ENCODE results near the gene ACVR2B. TPM values are rescaled to one million over a fixed set of nuclear protein-coding genes. Genes with fewer than 3 reads are reported as not detected.

Gene ACVR2B
- total RNA-seq, 1 donor from 2014 or later: 79.1 TPM

DNA sequence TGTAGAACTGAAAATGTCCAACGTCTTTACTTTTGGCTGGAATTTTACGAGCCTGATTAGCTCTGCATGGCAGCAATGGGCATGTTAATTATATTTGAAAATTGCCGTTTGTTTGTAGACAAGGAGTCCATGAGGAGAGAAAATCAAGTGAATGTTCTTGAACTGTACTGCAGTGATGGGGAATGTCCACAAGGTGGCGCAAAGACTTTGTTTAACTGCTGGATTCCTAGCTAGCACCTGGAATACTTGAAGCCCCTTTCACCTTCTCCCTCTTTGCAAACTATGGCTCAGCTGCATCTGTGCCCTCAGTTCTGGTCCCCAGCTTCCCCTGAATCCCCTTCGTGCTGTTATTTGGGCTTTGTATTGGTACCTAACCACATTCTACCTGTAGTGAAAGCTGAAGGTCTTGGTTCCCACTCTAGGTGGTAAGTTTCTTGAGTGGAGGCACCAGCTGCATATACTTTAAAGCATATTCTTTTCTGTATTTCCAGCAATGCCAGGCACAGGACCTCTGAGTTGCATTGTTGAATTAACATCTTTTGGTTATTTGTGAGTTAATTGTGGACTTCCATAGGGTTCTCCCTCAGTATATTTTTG lies 67.8 kb downstream of the ACVR2B start:
- Mint-ChIP-seq H3K36me3 (ENCODE audit: low read depth) (peaks cover 8% of the 10 kb centered on the region), H3K27ac (ENCODE audit: unreplicated experiment) (no peak overlapping the region), H3K4me3 (no peak overlapping the region), H3K27me3 (ENCODE audit: low read depth) (no peaks in the 10 kb centered on the region), H3K4me1 (no peaks in the 10 kb centered on the region), H3K9me3 (no peaks in the 10 kb centered on the region)
- peak; percentile 65 for DNase-seq (ENCODE audit: low read depth, low spot score)
- TF ChIP-seq, protein P1, sequence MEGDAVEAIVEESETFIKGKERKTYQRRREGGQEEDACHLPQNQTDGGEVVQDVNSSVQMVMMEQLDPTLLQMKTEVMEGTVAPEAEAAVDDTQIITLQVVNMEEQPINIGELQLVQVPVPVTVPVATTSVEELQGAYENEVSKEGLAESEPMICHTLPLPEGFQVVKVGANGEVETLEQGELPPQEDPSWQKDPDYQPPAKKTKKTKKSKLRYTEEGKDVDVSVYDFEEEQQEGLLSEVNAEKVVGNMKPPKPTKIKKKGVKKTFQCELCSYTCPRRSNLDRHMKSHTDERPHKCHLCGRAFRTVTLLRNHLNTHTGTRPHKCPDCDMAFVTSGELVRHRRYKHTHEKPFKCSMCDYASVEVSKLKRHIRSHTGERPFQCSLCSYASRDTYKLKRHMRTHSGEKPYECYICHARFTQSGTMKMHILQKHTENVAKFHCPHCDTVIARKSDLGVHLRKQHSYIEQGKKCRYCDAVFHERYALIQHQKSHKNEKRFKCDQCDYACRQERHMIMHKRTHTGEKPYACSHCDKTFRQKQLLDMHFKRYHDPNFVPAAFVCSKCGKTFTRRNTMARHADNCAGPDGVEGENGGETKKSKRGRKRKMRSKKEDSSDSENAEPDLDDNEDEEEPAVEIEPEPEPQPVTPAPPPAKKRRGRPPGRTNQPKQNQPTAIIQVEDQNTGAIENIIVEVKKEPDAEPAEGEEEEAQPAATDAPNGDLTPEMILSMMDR (conservative IDR thresholded peaks at IDR 0.05): peak; percentile 95

DNA sequence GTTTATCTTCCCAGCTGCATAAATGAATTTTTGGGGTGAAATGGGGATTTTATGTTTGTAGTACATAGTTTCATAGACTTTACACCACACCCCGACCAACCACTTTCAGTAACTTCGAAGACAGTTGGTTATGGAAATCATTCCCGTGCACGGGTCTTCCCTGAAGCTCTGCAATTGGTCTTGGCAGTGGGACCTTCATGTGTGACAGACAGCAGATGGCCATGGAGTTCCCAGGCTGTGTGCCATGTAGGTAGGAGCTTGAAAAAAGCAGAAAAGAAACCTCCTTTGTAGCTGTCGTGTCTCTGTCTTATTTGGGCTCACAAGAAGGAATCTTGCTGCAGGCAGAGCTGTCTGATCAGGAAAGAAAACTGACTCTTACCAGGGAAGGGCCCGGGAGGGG lies 68.3 kb downstream of the ACVR2B start:
- Mint-ChIP-seq H3K27ac (ENCODE audit: unreplicated experiment) (no peak overlapping the region), H3K27me3 (ENCODE audit: low read depth) (no peaks in the 10 kb centered on the region)

DNA sequence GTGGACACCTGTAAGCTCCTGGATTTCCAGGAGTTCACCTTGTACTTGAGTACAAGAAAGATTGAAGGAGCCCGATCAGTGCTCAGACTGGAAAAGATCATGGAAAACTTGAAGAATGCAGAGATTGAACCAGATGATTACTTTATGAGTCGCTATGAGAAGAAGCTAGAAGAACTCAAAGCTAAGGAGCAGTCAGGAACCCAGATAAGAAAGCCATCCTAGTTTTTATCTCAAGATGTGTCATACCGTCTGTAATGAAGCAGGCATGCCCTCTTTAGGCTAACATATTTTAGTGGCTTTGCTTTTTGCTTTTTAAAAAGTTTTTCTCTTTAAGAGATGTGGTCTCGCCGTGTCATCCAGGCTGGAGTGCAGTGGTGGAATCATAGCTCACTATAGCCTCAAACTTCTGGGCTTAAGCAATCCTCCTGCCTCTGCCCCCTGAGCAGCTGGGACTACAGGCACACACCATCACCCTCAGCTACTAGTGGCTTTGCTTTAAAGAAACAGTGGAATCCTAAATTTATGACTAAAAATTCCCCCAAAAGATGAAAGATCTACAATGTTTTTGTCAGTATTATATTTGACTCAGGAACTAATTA lies 70.5 kb downstream of the ACVR2B start:
- H3K36me3 Mint-ChIP-seq (ENCODE audit: low read depth): peaks cover 21% of the 10 kb centered on the region
- no peaks in the 10 kb centered on the region for H3K9me3 Mint-ChIP-seq
- H3K27ac Mint-ChIP-seq (ENCODE audit: unreplicated experiment): no peak overlapping the region
- no peak for DNase-seq (ENCODE audit: low read depth, low spot score)
- H3K4me3 Mint-ChIP-seq: no peak overlapping the region
- H3K27me3 Mint-ChIP-seq (ENCODE audit: low read depth): no peaks in the 10 kb centered on the region
- TF ChIP-seq, protein P1 (conservative IDR thresholded peaks at IDR 0.05): no peak
- H3K4me1 Mint-ChIP-seq: no peaks in the 10 kb centered on the region

More for the DNA sequence above, 68.3 kb downstream of the ACVR2B start:
- no peaks in the 10 kb centered on the region for H3K4me1 Mint-ChIP-seq
- DNase-seq (ENCODE audit: low read depth, low spot score): no peak
- H3K4me3 Mint-ChIP-seq: no peak overlapping the region
- H3K36me3 Mint-ChIP-seq (ENCODE audit: low read depth): peaks cover 9% of the 10 kb centered on the region
- TF ChIP-seq, protein P1 (conservative IDR thresholded peaks at IDR 0.05): no peak
- no peaks in the 10 kb centered on the region for H3K9me3 Mint-ChIP-seq

DNA sequence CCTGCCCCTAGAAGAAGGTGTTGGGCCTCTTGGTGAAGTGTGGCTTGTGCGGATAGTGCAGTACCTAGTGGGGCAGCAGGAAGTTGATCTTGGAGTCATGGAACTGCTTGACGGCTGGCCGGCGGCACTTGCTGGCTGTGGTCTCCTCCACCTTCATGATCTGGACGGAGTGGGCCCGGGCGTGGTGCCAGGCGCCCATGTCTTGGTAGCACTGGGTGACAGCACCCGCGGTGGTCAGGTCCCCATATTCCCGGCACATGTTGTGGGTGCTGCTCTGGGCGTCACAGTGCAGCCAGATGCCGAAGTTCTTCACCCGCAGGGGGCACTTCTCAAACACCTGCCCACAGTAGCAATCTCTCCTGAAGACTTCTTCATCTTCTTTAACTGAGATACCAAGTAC lies 73.1 kb downstream of the ACVR2B start:
- Mint-ChIP-seq H3K4me1 (peaks cover 1% of the 10 kb centered on the region), H3K4me3 (no peak overlapping the region), H3K36me3 (ENCODE audit: low read depth) (peaks cover 19% of the 10 kb centered on the region), H3K27ac (ENCODE audit: unreplicated experiment) (no peak overlapping the region), H3K9me3 (no peaks in the 10 kb centered on the region), H3K27me3 (ENCODE audit: low read depth) (no peaks in the 10 kb centered on the region)
- TF ChIP-seq, protein P1 (conservative IDR thresholded peaks at IDR 0.05): no peak
- no peak for DNase-seq (ENCODE audit: low read depth, low spot score)

DNA sequence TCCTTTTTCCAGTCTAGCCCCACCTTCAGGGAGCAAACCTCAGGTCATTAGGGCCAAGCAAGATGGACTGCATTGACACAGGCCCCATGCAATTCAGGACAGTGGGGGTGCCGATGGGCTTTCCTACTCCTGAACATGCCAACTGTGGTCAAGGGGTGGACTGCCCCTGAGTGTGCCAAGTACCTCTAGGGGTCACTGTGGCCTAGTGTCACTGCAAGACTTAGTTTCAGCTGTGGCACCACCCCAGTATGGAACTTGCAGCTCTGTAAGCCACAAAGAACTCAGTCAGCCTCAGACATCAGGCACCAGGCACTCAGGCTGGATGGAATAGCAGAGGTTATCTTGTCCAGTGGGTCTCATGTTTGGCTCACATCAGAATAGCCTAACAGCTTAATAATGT lies 74.8 kb downstream of the ACVR2B start:
- Mint-ChIP-seq H3K36me3 (ENCODE audit: low read depth) (peaks cover 19% of the 10 kb centered on the region), H3K4me1 (peaks cover 5% of the 10 kb centered on the region), H3K27me3 (ENCODE audit: low read depth) (no peaks in the 10 kb centered on the region), H3K4me3 (no peak overlapping the region), H3K9me3 (no peaks in the 10 kb centered on the region), H3K27ac (ENCODE audit: unreplicated experiment) (no peak overlapping the region)
- TF ChIP-seq, protein P1 (conservative IDR thresholded peaks at IDR 0.05): no peak
- DNase-seq (ENCODE audit: low read depth, low spot score): no peak
